GM23338 (cell line): ENCODE data around the gene ZNF808.
"Not testable (repeated sequence)": the region's sequence is repeated elsewhere in the genome, so short reads cannot be mapped to it uniquely, and the experiment has no call there.

Source experiments
- CREB1 ChIP-seq: fragments of 250-450 bp; sonication (Bioruptor Pico); IDR thresholded peaks from 2 replicates; pipeline ENCODE4 v1.5.0; 2020; ENCODE audit warnings: low read depth, mild to moderate bottlenecking, moderate library complexity
- CTCF ChIP-seq, 2 experiments: fragments of 200-600 bp in 1 of 2; sonication (generic) in 1 of 2; conservative IDR thresholded peaks; 2 replicates each; pipeline versions ENCODE4 v1.5.1 to v1.6.1; 2016 to 2017; ENCODE audit warnings: antibody characterized with exemption in 2 of 2, low read depth in 2 of 2, mild to moderate bottlenecking in 2 of 2, moderate library complexity in 1 of 2
- ETS1 ChIP-seq: IDR thresholded peaks from 2 replicates; pipeline ENCODE4 v1.6.1; 2016; ENCODE audit warnings: antibody characterized with exemption
- EZH2 ChIP-seq: fragments of 200-600 bp; sonication (generic); IDR thresholded peaks from one replicate; pipeline ENCODE4 v1.8.0; 2017; ENCODE audit warnings: antibody characterized with exemption, mild to moderate bottlenecking, low read depth; ENCODE audit not compliant: unreplicated experiment
- EZH2phosphoT487 ChIP-seq: fragments of 200-600 bp; sonication (generic); IDR thresholded peaks from one replicate; pipeline ENCODE4 v1.8.1; 2018; ENCODE audit warnings: antibody characterized with exemption; ENCODE audit not compliant: unreplicated experiment
- JUNB ChIP-seq: IDR thresholded peaks from one replicate; pipeline ENCODE4 v1.6.1; 2016; ENCODE audit warnings: antibody characterized with exemption; ENCODE audit not compliant: unreplicated experiment
- POLR2AphosphoS5 ChIP-seq: IDR thresholded peaks from 2 replicates; pipeline ENCODE4 v1.6.1; 2016; ENCODE audit warnings: antibody characterized with exemption, low read depth
- REST ChIP-seq: IDR thresholded peaks from one replicate; pipeline ENCODE4 v1.6.1; 2018; ENCODE audit warnings: antibody characterized with exemption; ENCODE audit not compliant: unreplicated experiment
- ZNF114 ChIP-seq: fragments of 250-450 bp; sonication (Bioruptor Pico); IDR thresholded peaks from 2 replicates; pipeline ENCODE4 v1.5.0; 2020; ENCODE audit warnings: mild to moderate bottlenecking, moderate library complexity
- ZNF331 ChIP-seq: fragments of 250-450 bp; sonication (Bioruptor Pico); IDR thresholded peaks from 2 replicates; pipeline ENCODE4 v1.5.0; 2020; ENCODE audit warnings: low read depth, mild to moderate bottlenecking, moderate library complexity

DNA sequence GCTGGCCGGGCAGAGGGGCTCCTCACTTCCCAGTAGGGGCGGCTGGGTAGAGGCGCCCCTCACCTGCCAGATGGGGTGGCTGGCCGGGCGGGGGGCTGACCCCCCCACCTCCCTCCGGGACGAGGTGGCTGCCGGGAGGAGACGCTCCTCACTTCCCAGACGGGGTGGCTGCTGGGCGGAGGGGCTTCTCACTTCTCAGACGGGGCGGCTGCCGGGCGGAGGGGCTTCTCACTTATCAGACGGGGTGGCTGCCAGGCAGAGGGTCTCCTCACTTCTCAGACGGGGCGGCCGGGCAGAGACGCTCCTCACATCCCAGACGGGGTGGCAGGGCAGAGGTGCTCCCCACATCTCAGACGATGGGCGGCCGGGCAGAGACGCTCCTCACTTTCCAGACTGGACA is 66.0 kb downstream of the ZNF808 start:
- not testable (repeated sequence) for TF ChIP-seq CTCF (conservative IDR thresholded peaks at IDR 0.05; ENCODE audit: low read depth in 2 of 2); POLR2AphosphoS5; JUNB; EZH2; REST; EZH2phosphoT487; ETS1; ZNF114; CREB1 (CRISPR knock-in tag); ZNF331
